HepG2 (cell line): ENCODE data around the gene NT5DC1. TPM values are rescaled to one million over a fixed set of nuclear protein-coding genes. Genes with fewer than 3 reads are reported as not detected.

Source experiments
- HOXA5 ChIP-seq: sonication (generic); formaldehyde crosslinking; IDR thresholded peaks from 2 replicates; pipeline ENCODE4 v1.4.0; 2020; ENCODE audit warnings: missing genetic modification reagents
- IKZF1 ChIP-seq: fragments of 450-650 bp; IDR thresholded peaks from 2 replicates; pipeline ENCODE4 v1.7.1; 2016
- MIER2 ChIP-seq: IDR thresholded peaks from 2 replicates; pipeline ENCODE4 v1.6.1; 2016; ENCODE audit warnings: missing biosample characterization, missing genetic modification reagents
- NFKB2 ChIP-seq: sonication (generic); formaldehyde crosslinking; IDR thresholded peaks from 2 replicates; pipeline ENCODE4 v1.4.0; 2020; ENCODE audit warnings: missing genetic modification reagents, borderline replicate concordance
- RARA ChIP-seq: IDR thresholded peaks from 2 replicates; pipeline ENCODE4 v1.6.1; 2016; ENCODE audit warnings: missing genetic modification reagents, missing compliant biosample characterization
- REXO4 ChIP-seq: sonication (generic); formaldehyde crosslinking; IDR thresholded peaks from 2 replicates; pipeline ENCODE4 v1.8.0; 2022; ENCODE audit warnings: missing genetic modification reagents, mild to moderate bottlenecking, borderline replicate concordance
- THAP11 ChIP-seq: IDR thresholded peaks from 2 replicates; pipeline ENCODE4 v1.6.1; 2016; ENCODE audit warnings: missing biosample characterization, missing genetic modification reagents
- ZFP82 ChIP-seq: sonication (generic); formaldehyde crosslinking; IDR thresholded peaks from 2 replicates; pipeline ENCODE4 v1.5.1; 2020; ENCODE audit warnings: mild to moderate bottlenecking, missing genetic modification reagents, borderline replicate concordance
- ZNF17 ChIP-seq: sonication (generic); formaldehyde crosslinking; IDR thresholded peaks from 2 replicates; pipeline ENCODE4 v1.5.0; 2020; ENCODE audit warnings: mild to moderate bottlenecking, missing genetic modification reagents
- ZNF562 ChIP-seq: sonication (generic); formaldehyde crosslinking; IDR thresholded peaks from 2 replicates; pipeline ENCODE4 v1.8.0; 2022; ENCODE audit warnings: missing genetic modification reagents, borderline replicate concordance
- polyA plus RNA-seq, 8 experiments: library from polyadenylated mRNA; depleted of rRNA in 3 of 8; stranded (reverse) in 7 of 8; unstranded in 1 of 8; fragments of >200 nt; fragmentation: Illumina TruSeq in 4 of 8; extraction: Trizol in 4 of 8; gene quantifications; 2 replicates each; pipeline versions ENCODE4 v1.2.1 to v1.2.3, GENCODE V29; 2011 to 2016; ENCODE audit warnings: low read depth in 4 of 8, missing spikeins in 1 of 8, mixed read lengths in 1 of 8; ENCODE audit not compliant: insufficient read depth in 1 of 8
- total RNA-seq, 5 experiments: library from RNA; depleted of rRNA; stranded (reverse); fragments of >200 nt; fragmentation: Illumina TruSeq; extraction: Trizol; gene quantifications; 2 replicates each; pipeline ENCODE4 v1.2.3, GENCODE V29; 2016; ENCODE audit warnings: low read depth in 1 of 5
- TF ChIP-seq, protein P1 (sequence below): sonication (generic); formaldehyde crosslinking; IDR thresholded peaks from one replicate; pipeline ENCODE4 v1.5.1; 2020; ENCODE audit warnings: mild to moderate bottlenecking, missing genetic modification reagents; ENCODE audit errors: not compliant biosample characterization
- TF ChIP-seq, protein P2 (sequence below): sonication (generic); formaldehyde crosslinking; IDR thresholded peaks from 2 replicates; pipeline ENCODE4 v1.9.0; 2021; ENCODE audit warnings: mild to moderate bottlenecking, missing genetic modification reagents

The NT5DC1 gene
- total and polyA plus RNA-seq, 2 of the 13 experiments (the other 11 are each of a cell fraction or from before 2014, with no cell fraction given): 27.0 to 56.1 TPM

DNA sequence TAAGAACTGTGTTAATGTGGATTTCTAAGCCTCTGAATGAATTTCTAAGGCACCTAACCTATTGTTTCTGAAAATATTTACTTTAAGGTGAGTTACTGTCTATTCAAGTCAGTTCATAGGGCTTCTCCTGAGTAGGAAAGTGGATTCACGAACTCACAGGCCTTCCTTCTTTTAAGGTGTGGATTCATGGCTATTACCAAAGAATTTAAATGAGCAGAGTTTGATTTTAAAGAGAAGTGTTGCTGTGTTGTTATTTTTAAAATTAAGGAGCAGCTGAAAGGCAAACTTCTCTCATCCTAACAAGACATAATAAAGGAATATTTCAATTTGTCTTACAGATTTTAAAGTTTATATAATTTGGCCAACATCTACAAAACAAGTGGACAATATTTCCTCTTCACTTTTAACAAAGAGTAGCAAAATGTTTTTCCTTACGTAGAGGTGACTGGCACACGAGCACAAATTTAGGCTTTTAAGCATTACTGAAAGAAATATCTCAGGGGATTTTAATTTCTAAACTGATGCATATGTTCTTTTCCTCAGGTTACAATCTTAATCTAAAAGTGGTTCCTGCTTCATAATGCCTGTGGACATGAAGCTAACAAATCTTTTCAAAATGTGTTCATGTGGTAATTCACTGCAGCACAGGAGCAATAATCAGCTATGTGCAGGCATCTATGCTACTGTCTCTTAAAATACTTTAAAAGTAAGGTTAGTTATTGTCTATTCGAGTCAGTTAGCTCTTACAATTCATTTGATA is 153.8 kb downstream of the NT5DC1 start (continued):
- TF ChIP-seq, protein P1, sequence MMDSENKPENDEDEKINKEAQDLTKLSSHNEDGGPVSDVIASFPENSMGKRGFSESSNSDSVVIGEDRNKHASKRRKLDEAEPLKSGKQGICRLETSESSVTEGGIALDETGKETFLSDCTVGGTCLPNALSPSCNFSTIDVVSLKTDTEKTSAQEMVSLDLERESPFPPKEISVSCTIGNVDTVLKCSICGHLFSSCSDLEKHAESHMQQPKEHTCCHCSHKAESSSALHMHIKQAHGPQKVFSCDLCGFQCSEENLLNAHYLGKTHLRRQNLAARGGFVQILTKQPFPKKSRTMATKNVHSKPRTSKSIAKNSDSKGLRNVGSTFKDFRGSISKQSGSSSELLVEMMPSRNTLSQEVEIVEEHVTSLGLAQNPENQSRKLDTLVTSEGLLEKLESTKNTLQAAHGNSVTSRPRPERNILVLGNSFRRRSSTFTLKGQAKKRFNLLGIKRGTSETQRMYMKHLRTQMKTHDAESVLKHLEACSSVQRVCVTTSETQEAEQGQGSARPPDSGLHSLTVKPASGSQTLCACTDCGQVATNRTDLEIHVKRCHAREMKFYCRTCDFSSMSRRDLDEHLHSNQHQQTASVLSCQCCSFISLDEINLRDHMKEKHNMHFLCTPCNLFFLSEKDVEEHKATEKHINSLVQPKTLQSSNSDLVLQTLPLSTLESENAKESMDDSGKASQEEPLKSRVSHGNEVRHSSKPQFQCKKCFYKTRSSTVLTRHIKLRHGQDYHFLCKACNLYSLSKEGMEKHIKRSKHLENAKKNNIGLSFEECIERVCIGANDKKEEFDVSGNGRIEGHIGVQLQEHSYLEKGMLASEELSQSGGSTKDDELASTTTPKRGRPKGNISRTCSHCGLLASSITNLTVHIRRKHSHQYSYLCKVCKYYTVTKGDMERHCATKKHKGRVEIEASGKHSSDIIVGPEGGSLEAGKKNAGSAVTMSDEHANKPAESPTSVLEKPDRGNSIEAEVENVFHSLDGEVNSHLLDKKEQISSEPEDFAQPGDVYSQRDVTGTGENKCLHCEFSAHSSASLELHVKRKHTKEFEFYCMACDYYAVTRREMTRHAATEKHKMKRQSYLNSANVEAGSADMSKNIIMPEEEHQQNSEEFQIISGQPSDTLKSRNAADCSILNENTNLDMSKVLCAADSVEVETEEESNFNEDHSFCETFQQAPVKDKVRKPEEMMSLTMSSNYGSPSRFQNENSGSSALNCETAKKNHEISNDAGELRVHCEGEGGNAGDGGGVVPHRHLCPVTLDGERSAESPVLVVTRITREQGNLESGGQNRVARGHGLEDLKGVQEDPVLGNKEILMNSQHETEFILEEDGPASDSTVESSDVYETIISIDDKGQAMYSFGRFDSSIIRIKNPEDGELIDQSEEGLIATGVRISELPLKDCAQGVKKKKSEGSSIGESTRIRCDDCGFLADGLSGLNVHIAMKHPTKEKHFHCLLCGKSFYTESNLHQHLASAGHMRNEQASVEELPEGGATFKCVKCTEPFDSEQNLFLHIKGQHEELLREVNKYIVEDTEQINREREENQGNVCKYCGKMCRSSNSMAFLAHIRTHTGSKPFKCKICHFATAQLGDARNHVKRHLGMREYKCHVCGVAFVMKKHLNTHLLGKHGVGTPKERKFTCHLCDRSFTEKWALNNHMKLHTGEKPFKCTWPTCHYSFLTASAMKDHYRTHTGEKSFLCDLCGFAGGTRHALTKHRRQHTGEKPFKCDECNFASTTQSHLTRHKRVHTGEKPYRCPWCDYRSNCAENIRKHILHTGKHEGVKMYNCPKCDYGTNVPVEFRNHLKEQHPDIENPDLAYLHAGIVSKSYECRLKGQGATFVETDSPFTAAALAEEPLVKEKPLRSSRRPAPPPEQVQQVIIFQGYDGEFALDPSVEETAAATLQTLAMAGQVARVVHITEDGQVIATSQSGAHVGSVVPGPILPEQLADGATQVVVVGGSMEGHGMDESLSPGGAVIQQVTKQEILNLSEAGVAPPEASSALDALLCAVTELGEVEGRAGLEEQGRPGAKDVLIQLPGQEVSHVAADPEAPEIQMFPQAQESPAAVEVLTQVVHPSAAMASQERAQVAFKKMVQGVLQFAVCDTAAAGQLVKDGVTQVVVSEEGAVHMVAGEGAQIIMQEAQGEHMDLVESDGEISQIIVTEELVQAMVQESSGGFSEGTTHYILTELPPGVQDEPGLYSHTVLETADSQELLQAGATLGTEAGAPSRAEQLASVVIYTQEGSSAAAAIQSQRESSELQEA (CRISPR knock-in tag): no peak
- TF ChIP-seq HOXA5 (CRISPR knock-in tag): 0 out of 2 replicates have a peak, but pooled peaks have one; percentile 9
- TF ChIP-seq, protein P2, sequence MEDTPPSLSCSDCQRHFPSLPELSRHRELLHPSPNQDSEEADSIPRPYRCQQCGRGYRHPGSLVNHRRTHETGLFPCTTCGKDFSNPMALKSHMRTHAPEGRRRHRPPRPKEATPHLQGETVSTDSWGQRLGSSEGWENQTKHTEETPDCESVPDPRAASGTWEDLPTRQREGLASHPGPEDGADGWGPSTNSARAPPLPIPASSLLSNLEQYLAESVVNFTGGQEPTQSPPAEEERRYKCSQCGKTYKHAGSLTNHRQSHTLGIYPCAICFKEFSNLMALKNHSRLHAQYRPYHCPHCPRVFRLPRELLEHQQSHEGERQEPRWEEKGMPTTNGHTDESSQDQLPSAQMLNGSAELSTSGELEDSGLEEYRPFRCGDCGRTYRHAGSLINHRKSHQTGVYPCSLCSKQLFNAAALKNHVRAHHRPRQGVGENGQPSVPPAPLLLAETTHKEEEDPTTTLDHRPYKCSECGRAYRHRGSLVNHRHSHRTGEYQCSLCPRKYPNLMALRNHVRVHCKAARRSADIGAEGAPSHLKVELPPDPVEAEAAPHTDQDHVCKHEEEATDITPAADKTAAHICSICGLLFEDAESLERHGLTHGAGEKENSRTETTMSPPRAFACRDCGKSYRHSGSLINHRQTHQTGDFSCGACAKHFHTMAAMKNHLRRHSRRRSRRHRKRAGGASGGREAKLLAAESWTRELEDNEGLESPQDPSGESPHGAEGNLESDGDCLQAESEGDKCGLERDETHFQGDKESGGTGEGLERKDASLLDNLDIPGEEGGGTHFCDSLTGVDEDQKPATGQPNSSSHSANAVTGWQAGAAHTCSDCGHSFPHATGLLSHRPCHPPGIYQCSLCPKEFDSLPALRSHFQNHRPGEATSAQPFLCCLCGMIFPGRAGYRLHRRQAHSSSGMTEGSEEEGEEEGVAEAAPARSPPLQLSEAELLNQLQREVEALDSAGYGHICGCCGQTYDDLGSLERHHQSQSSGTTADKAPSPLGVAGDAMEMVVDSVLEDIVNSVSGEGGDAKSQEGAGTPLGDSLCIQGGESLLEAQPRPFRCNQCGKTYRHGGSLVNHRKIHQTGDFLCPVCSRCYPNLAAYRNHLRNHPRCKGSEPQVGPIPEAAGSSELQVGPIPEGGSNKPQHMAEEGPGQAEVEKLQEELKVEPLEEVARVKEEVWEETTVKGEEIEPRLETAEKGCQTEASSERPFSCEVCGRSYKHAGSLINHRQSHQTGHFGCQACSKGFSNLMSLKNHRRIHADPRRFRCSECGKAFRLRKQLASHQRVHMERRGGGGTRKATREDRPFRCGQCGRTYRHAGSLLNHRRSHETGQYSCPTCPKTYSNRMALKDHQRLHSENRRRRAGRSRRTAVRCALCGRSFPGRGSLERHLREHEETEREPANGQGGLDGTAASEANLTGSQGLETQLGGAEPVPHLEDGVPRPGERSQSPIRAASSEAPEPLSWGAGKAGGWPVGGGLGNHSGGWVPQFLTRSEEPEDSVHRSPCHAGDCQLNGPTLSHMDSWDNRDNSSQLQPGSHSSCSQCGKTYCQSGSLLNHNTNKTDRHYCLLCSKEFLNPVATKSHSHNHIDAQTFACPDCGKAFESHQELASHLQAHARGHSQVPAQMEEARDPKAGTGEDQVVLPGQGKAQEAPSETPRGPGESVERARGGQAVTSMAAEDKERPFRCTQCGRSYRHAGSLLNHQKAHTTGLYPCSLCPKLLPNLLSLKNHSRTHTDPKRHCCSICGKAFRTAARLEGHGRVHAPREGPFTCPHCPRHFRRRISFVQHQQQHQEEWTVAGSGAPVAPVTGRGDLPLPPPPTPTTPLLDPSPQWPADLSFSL (CRISPR knock-in tag): no peak
- no peak; the same call in 1 of the 2 replicates for TF ChIP-seq THAP11 (CRISPR knock-in tag)
- TF ChIP-seq ZNF562: no peak
- no peak for TF ChIP-seq REXO4 (CRISPR knock-in tag)
- no peak for TF ChIP-seq RARA (CRISPR knock-in tag)
- no peak for TF ChIP-seq MIER2 (CRISPR knock-in tag)
- 0 out of 2 replicates have a peak, but pooled peaks have one; percentile 15 for TF ChIP-seq ZFP82 (CRISPR knock-in tag)
- no peak for TF ChIP-seq IKZF1
- TF ChIP-seq NFKB2 (CRISPR knock-in tag): no peak
- TF ChIP-seq ZNF17 (CRISPR knock-in tag): no peak
